ENCODE results near the gene SEPTIN10.

DNA sequence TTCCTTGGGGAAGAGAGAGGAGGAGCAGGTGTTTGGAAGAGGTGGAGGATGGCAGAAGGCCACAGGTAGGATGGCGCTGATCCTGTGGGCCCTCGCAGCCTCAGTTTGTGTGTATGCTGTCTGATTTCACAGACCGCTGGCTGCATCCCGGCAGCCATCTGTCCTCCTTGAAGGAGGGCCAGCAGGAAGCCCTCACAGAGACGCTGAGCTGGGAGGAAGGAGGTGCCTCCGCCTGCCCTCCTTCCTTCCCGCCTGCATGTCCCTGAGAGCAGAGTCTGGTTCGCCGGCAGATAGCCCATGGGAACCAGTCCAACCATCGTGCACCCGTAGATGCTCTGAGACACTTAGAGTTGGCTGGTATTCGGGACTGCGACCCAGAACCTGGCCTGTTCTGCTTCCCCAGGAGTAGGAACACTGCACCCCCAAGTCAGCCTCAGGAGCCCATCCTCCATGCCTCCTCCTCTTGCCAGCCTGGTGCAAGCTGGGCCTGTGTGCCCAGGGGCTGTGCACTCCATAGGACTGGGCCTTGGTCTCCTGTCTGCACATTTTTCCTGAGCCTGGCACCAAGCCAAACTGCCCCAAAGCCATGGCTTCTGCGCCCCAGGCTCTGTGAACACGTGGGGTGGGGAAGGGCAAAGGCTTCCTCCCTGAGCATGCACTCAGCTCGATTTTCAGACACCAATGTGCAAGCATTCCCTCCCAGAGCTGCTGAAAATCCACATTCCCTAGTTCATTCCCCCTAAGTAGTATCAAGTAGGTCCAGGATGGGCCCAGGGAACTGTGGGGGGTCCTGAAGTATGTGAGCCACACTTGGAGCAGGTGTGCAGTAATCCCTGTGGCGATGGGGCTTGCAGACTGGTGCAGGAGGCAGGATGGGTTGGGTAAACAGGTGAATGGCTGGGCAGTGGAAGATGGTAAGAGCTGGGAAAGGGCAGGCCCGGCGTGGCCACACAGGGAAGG, 115.6 kb downstream of the SEPTIN10 start:
- TF ChIP-seq CREB5 (CRISPR knock-in tag; IDR thresholded peaks at IDR 0.05; ENCODE audit: low read depth) (no peak), ZFP3 (CRISPR knock-in tag; IDR thresholded peaks at IDR 0.05) (no peak), RARB (CRISPR knock-in tag; IDR thresholded peaks at IDR 0.05) (no peak), ISL1 (CRISPR knock-in tag; IDR thresholded peaks at IDR 0.05) (no peak), ZFP30 (CRISPR knock-in tag; IDR thresholded peaks at IDR 0.05) (no peak), ESRRG (CRISPR knock-in tag; IDR thresholded peaks at IDR 0.05) (no peak), ZC3H10 (CRISPR knock-in tag; IDR thresholded peaks at IDR 0.05) (no peak), GLIS3 (CRISPR knock-in tag; IDR thresholded peaks at IDR 0.05) (no peak), ARNTL (CRISPR knock-in tag; IDR thresholded peaks at IDR 0.05; ENCODE audit: borderline replicate concordance, low read depth) (no peak), BACH2 (CRISPR knock-in tag; IDR thresholded peaks at IDR 0.05; ENCODE audit: borderline replicate concordance) (no peak), ZNF70 (CRISPR knock-in tag; IDR thresholded peaks at IDR 0.05) (no peak), TOX (CRISPR knock-in tag; IDR thresholded peaks at IDR 0.05; ENCODE audit: borderline replicate concordance) (no peak), SNAI2 (CRISPR knock-in tag; IDR thresholded peaks at IDR 0.05) (no peak)
- TF ChIP-seq, protein P1, sequence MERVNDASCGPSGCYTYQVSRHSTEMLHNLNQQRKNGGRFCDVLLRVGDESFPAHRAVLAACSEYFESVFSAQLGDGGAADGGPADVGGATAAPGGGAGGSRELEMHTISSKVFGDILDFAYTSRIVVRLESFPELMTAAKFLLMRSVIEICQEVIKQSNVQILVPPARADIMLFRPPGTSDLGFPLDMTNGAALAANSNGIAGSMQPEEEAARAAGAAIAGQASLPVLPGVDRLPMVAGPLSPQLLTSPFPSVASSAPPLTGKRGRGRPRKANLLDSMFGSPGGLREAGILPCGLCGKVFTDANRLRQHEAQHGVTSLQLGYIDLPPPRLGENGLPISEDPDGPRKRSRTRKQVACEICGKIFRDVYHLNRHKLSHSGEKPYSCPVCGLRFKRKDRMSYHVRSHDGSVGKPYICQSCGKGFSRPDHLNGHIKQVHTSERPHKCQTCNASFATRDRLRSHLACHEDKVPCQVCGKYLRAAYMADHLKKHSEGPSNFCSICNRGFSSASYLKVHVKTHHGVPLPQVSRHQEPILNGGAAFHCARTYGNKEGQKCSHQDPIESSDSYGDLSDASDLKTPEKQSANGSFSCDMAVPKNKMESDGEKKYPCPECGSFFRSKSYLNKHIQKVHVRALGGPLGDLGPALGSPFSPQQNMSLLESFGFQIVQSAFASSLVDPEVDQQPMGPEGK (CRISPR knock-in tag; IDR thresholded peaks at IDR 0.05; ENCODE audit: borderline replicate concordance), result no peak
